H9 (cell line): ENCODE measurements around the gene POMT2. TPM values are rescaled to one million over a fixed set of nuclear protein-coding genes. Genes with fewer than 3 reads are reported as not detected.

Experiments
- DNase-seq: peaks from one replicate; pipeline ENCODE4 v3.0.0-alpha.2; 2017
- H2AFZ ChIP-seq: one replicate; pipeline ENCODE4 v1.6.1; 2013; ENCODE audit warnings: mild to moderate bottlenecking, low read length, control low read depth, moderate library complexity
- H2AK5ac ChIP-seq: 2 replicates; pipeline ENCODE4 v1.6.1; 2013; ENCODE audit warnings: low read length, control low read depth, mixed read lengths; ENCODE audit not compliant: insufficient read length
- H2BK120ac ChIP-seq: one replicate; pipeline ENCODE4 v1.6.1; 2013; ENCODE audit warnings: low read depth, mild to moderate bottlenecking, low read length, control low read depth, inconsistent platforms; ENCODE audit not compliant: poor library complexity, severe bottlenecking
- H2BK12ac ChIP-seq: 2 replicates; pipeline ENCODE4 v1.6.1; 2013; ENCODE audit warnings: low read length, control low read depth, mixed read lengths, low read depth; ENCODE audit not compliant: insufficient read length
- H2BK15ac ChIP-seq: 2 replicates; pipeline ENCODE4 v1.6.1; 2013; ENCODE audit warnings: low read depth, low read length, control low read depth
- H2BK20ac ChIP-seq: one replicate; pipeline ENCODE4 v1.6.1; 2013; ENCODE audit warnings: low read depth, mild to moderate bottlenecking, low read length, control low read depth, inconsistent platforms; ENCODE audit not compliant: poor library complexity, severe bottlenecking
- H2BK5ac ChIP-seq: 2 replicates; pipeline ENCODE4 v1.6.1; 2013; ENCODE audit warnings: low read length, control low read depth, mixed read lengths; ENCODE audit not compliant: insufficient read length
- H3K14ac ChIP-seq: 2 replicates; pipeline ENCODE4 v1.6.1; 2013; ENCODE audit warnings: low read length, control low read depth; ENCODE audit not compliant: insufficient read depth
- H3K18ac ChIP-seq: 2 replicates; pipeline ENCODE4 v1.6.1; 2013; ENCODE audit warnings: low read depth, mild to moderate bottlenecking, mixed read lengths, low read length, control low read depth; ENCODE audit not compliant: insufficient read length
- H3K23ac ChIP-seq: 2 replicates; pipeline ENCODE4 v1.6.1; 2013; ENCODE audit warnings: low read length, control low read depth, mixed read lengths, low read depth; ENCODE audit not compliant: insufficient read length
- H3K23me2 ChIP-seq: 2 replicates; pipeline ENCODE4 v1.6.1; 2013; ENCODE audit warnings: low read depth, mild to moderate bottlenecking, mixed read lengths, low read length, control low read depth; ENCODE audit not compliant: insufficient read length, poor library complexity, severe bottlenecking
- H3K27ac ChIP-seq: 2 replicates; pipeline ENCODE4 v1.5.1; 2013; ENCODE audit warnings: low read length, control low read depth, mixed read lengths, low read depth; ENCODE audit not compliant: insufficient read length
- H3K27me3 ChIP-seq: 2 replicates; pipeline ENCODE4 v1.6.1; 2013; ENCODE audit warnings: low read length, control low read depth, inconsistent platforms; ENCODE audit not compliant: insufficient read depth
- H3K4ac ChIP-seq: 2 replicates; pipeline ENCODE4 v1.6.1; 2013; ENCODE audit warnings: low read depth, mild to moderate bottlenecking, control low read depth, inconsistent platforms, low read length, moderate library complexity
- H3K4me1 ChIP-seq: 2 replicates; pipeline ENCODE4 v1.6.1; 2013; ENCODE audit warnings: low read length, control low read depth, inconsistent platforms; ENCODE audit not compliant: insufficient read depth
- H3K4me2 ChIP-seq: 2 replicates; pipeline ENCODE4 v1.6.1; 2013; ENCODE audit warnings: low read length, control low read depth, mixed read lengths; ENCODE audit not compliant: insufficient read length, insufficient read depth
- H3K56ac ChIP-seq: 2 replicates; pipeline ENCODE4 v1.6.1; 2013; ENCODE audit warnings: low read depth, mild to moderate bottlenecking, mixed read lengths, low read length, control low read depth; ENCODE audit not compliant: insufficient read length
- H3K79me1 ChIP-seq: 2 replicates; pipeline ENCODE4 v1.6.1; 2013; ENCODE audit warnings: low read depth, mild to moderate bottlenecking, moderate library complexity, low read length, control low read depth, inconsistent platforms; ENCODE audit not compliant: insufficient read depth, poor library complexity, severe bottlenecking
- H3K79me2 ChIP-seq: 2 replicates; pipeline ENCODE4 v1.6.1; 2013; ENCODE audit warnings: low read length, control low read depth, inconsistent platforms; ENCODE audit not compliant: insufficient read depth
- H3K9ac ChIP-seq: 2 replicates; pipeline ENCODE4 v1.6.1; 2013; ENCODE audit warnings: low read length, control low read depth, mixed read lengths; ENCODE audit not compliant: insufficient read length; ENCODE audit errors: extremely low read depth
- H3K9me3 ChIP-seq: one replicate; pipeline ENCODE4 v1.6.1; 2013; ENCODE audit warnings: low read depth, low read length, inconsistent platforms; ENCODE audit not compliant: control insufficient read depth
- H3T11ph ChIP-seq: one replicate; pipeline ENCODE4 v1.6.1; 2013; ENCODE audit warnings: mild to moderate bottlenecking, low read length, control low read depth, inconsistent platforms
- H4K20me1 ChIP-seq: one replicate; pipeline ENCODE4 v1.6.1; 2013; ENCODE audit not compliant: control insufficient read depth, insufficient read length, insufficient read depth
- H4K5ac ChIP-seq: 2 replicates; pipeline ENCODE4 v1.6.1; 2013; ENCODE audit warnings: low read depth, mild to moderate bottlenecking, mixed read lengths, low read length, control low read depth; ENCODE audit not compliant: insufficient read length
- H4K8ac ChIP-seq: replicated peaks from 2 replicates; pipeline ENCODE4 v1.6.1; 2013; ENCODE audit warnings: low read length, control low read depth, mixed read lengths, low read depth; ENCODE audit not compliant: insufficient read length
- H4K91ac ChIP-seq: 2 replicates; pipeline ENCODE4 v1.6.1; 2013; ENCODE audit warnings: low read depth, mild to moderate bottlenecking, moderate library complexity, mixed read lengths, low read length, control low read depth; ENCODE audit not compliant: insufficient read length
- H3K27ac Mint-ChIP-seq, 3 experiments: 2 replicates in 2 of 3; 3 replicates in 1 of 3; pipeline ENCODE4 v1.8.0; 2020 to 2021; ENCODE audit warnings: mixed read lengths in 3 of 3, mild to moderate bottlenecking in 1 of 3, moderate library complexity in 1 of 3
- H3K27me3 Mint-ChIP-seq: 2 replicates; pipeline ENCODE4 v1.8.0; 2021; ENCODE audit warnings: low read depth, mild to moderate bottlenecking, moderate library complexity, mixed read lengths
- H3K36me3 Mint-ChIP-seq, 3 experiments: 2 replicates in 2 of 3; 3 replicates in 1 of 3; pipeline ENCODE4 v1.8.0; 2020 to 2021; ENCODE audit warnings: low read depth in 3 of 3, mixed read lengths in 3 of 3; ENCODE audit not compliant: insufficient read depth in 1 of 3
- H3K4me1 Mint-ChIP-seq, 2 experiments: 2 replicates each; pipeline ENCODE4 v1.8.0; 2020; ENCODE audit warnings: mixed read lengths in 2 of 2
- H3K4me3 Mint-ChIP-seq, 2 experiments: 2 replicates in 1 of 2; 3 replicates in 1 of 2; pipeline ENCODE4 v1.8.0; 2020 to 2021; ENCODE audit warnings: mild to moderate bottlenecking in 2 of 2, mixed read lengths in 2 of 2, moderate library complexity in 1 of 2
- H3K9me3 Mint-ChIP-seq, 2 experiments: 2 replicates in 1 of 2; 3 replicates in 1 of 2; pipeline ENCODE4 v1.8.0; 2020; ENCODE audit warnings: mild to moderate bottlenecking in 2 of 2, mixed read lengths in 2 of 2, moderate library complexity in 1 of 2
- WGBS: extraction: QIAGEN DNeasy Blood & Tissue Kit; methylation state at CpG from one replicate; pipeline ENCODE4 v1.1.7; 2013; ENCODE audit warnings: missing lambda C conversion rate, low lambda C conversion rate, mixed read lengths; ENCODE audit not compliant: insufficient read length; ENCODE audit errors: extremely low coverage; 5-methylcytosine and 5-hydroxymethylcytosine counted together
- total RNA-seq: library from RNA; stranded (reverse); gene quantifications from 2 replicates; pipeline ENCODE4 v1.2.1, GENCODE V29; 2021
- TF ChIP-seq, protein P1 (sequence below): fragments of 200-600 bp; sonication (generic); conservative IDR thresholded peaks from 3 replicates; pipeline ENCODE4 v1.8.0; 2021; ENCODE audit warnings: antibody characterized with exemption, mild to moderate bottlenecking

Gene POMT2
- total RNA-seq, 1 experiment from 2014 or later = 25.2 TPM

DNA sequence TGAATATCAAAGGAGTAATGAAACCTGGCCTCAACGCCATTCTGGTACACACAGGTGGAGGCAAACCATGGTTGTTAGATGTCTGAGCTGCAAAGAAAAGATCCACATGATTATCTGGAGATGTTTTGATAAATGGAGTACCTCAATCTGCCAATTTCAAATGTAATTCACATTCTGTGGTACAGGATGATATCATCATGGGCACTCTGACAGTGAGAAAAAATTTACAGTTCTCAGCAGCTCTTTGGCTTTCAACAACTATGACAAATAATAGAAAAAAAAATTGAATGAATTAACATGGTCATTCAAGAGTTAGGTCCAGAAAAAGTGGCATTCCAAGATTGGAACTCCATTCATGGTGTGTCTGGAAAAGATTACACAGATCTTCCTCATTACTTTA lies 38.9 kb upstream of the POMT2 start:
- Histone ChIP-seq H2AFZ (no peak overlapping the region), H3K14ac (no peak overlapping the region), H3K23ac (no peak overlapping the region), H3K79me2 (no peaks in the 10 kb centered on the region), H3K9ac (no peak overlapping the region), H3K27me3 (no peaks in the 10 kb centered on the region), H3K27ac (no peak overlapping the region), H4K20me1 (no peaks in the 10 kb centered on the region), H2AK5ac (no peak overlapping the region), H2BK120ac (no peak overlapping the region), H3K18ac (no peak overlapping the region), H4K91ac (no peak overlapping the region), H3K79me1 (no peaks in the 10 kb centered on the region), H3K9me3 (no peaks in the 10 kb centered on the region), H3K4ac (no peak overlapping the region), H3K23me2 (no peaks in the 10 kb centered on the region), H3K4me2 (no peak overlapping the region), H3T11ph (no peak overlapping the region), H2BK20ac (no peak overlapping the region), H4K5ac (no peak overlapping the region), H4K8ac (no peak overlapping the region), H3K56ac (no peak overlapping the region), H2BK12ac (no peak overlapping the region), H3K4me1 (no peaks in the 10 kb centered on the region), H2BK5ac (no peak overlapping the region), H2BK15ac (no peak overlapping the region)
- Mint-ChIP-seq H3K27ac (no peak overlapping the region), H3K4me3 (no peak overlapping the region), H3K36me3 (no peaks in the 10 kb centered on the region), H3K4me1 (no peaks in the 10 kb centered on the region), H3K27me3 (no peaks in the 10 kb centered on the region), H3K9me3 (no peaks in the 10 kb centered on the region)
- no peak for DNase-seq
- no CpG with 5 or more reads among the region's 1 CpG for WGBS
- TF ChIP-seq, protein P1, sequence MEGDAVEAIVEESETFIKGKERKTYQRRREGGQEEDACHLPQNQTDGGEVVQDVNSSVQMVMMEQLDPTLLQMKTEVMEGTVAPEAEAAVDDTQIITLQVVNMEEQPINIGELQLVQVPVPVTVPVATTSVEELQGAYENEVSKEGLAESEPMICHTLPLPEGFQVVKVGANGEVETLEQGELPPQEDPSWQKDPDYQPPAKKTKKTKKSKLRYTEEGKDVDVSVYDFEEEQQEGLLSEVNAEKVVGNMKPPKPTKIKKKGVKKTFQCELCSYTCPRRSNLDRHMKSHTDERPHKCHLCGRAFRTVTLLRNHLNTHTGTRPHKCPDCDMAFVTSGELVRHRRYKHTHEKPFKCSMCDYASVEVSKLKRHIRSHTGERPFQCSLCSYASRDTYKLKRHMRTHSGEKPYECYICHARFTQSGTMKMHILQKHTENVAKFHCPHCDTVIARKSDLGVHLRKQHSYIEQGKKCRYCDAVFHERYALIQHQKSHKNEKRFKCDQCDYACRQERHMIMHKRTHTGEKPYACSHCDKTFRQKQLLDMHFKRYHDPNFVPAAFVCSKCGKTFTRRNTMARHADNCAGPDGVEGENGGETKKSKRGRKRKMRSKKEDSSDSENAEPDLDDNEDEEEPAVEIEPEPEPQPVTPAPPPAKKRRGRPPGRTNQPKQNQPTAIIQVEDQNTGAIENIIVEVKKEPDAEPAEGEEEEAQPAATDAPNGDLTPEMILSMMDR = no peak
